SK-N-MC (cell line): ENCODE results near the gene FEM1B.

Experiments
- DNase-seq: peaks from one replicate; pipeline ENCODE4 v3.0.0-alpha.2; 2011; ENCODE audit warnings: low read depth, low spot score
- H3K27ac ChIP-seq: fragments of 200-600 bp; sonication (generic); 2 replicates; pipeline ENCODE4 v1.5.1; 2016; ENCODE audit warnings: mixed run types
- H3K36me3 ChIP-seq: fragments of 200-600 bp; sonication (generic); 2 replicates; pipeline ENCODE4 v1.6.1; 2017; ENCODE audit warnings: antibody characterized with exemption, low read length, mixed read lengths; ENCODE audit not compliant: insufficient read depth
- H3K4me3 ChIP-seq: fragments of 200-600 bp; sonication (generic); 2 replicates; pipeline ENCODE4 v1.5.1; 2016
- H3K9ac ChIP-seq: fragments of 200-600 bp; sonication (generic); 2 replicates; pipeline ENCODE4 v1.8.0; 2017; ENCODE audit warnings: mixed run types, mixed read lengths; ENCODE audit not compliant: insufficient read length
- H3K9me3 ChIP-seq: fragments of 200-600 bp; sonication (generic); 2 replicates; pipeline ENCODE4 v1.6.1; 2017; ENCODE audit warnings: low read depth, mild to moderate bottlenecking, antibody characterized with exemption, low read length, moderate library complexity, mixed read lengths
- EZH2 ChIP-seq: fragments of 200-600 bp; sonication (generic); IDR thresholded peaks from one replicate; pipeline ENCODE4 v1.6.1; 2017; ENCODE audit warnings: antibody characterized with exemption
- FOXP2 ChIP-seq: optimal IDR thresholded peaks from 2 replicates; pipeline ENCODE3; 2011; ENCODE audit warnings: mild to moderate bottlenecking, moderate library complexity; ENCODE audit not compliant: insufficient read depth; ENCODE audit errors: extremely low read length, control extremely low read depth
- POLR2AphosphoS5 ChIP-seq: IDR thresholded peaks from 2 replicates; pipeline ENCODE4 v1.6.1; 2012; ENCODE audit warnings: mild to moderate bottlenecking, low read depth, low read length, borderline replicate concordance

FEM1B gene

GRCh38 chr15:68278595-68279405, 1.3 kb downstream of the FEM1B start:
- Histone ChIP-seq H3K36me3 (peaks cover 20% of the 10 kb centered on the region), H3K9ac (peak overlapping the region; percentile 94), H3K9me3 (no peaks in the 10 kb centered on the region), H3K27ac (peak overlapping the region; percentile 88), H3K4me3 (peak overlapping the region; percentile 95)
- TF ChIP-seq EZH2 (no peak), FOXP2 (no peak), POLR2AphosphoS5 (peak; percentile 33; the same call in 1 of the 2 replicates)
- peak; percentile 51 for DNase-seq

GRCh38 chr15:68279779-68280753, 2.5 kb downstream of the FEM1B start:
- Histone ChIP-seq H3K9ac (peak overlapping the region; percentile 94), H3K9me3 (no peaks in the 10 kb centered on the region), H3K4me3 (peak overlapping the region; percentile 95), H3K36me3 (peaks cover 30% of the 10 kb centered on the region), H3K27ac (no peak overlapping the region)
- no peak for DNase-seq
- TF ChIP-seq POLR2AphosphoS5 (no peak), EZH2 (no peak), FOXP2 (no peak)

- H3K9me3 ChIP-seq: no peaks in the 10 kb centered on the region
- H3K4me3 ChIP-seq: peak overlapping the region; percentile 95
- H3K36me3 ChIP-seq: peaks cover 39% of the 10 kb centered on the region
- DNase-seq: no peak
- no peak overlapping the region for H3K27ac ChIP-seq
- H3K9ac ChIP-seq: peak overlapping the region; percentile 30
- TF ChIP-seq POLR2AphosphoS5: no peak
- TF ChIP-seq EZH2: no peak
- no peak for TF ChIP-seq FOXP2
Observed at GRCh38 chr15:68281008-68281407, 3.5 kb downstream of the FEM1B start.

GRCh38 chr15:68283401-68283800, 5.9 kb downstream of the FEM1B start:
- DNase-seq: no peak
- no peaks in the 10 kb centered on the region for H3K9me3 ChIP-seq
- H3K4me3 ChIP-seq: no peak overlapping the region
- peaks cover 50% of the 10 kb centered on the region for H3K36me3 ChIP-seq
- no peak overlapping the region for H3K27ac ChIP-seq
- H3K9ac ChIP-seq: no peak overlapping the region
- TF ChIP-seq POLR2AphosphoS5 (no peak), FOXP2 (no peak), EZH2 (no peak)

- peaks cover 58% of the 10 kb centered on the region for H3K36me3 ChIP-seq
- DNase-seq: no peak
- no peak overlapping the region for H3K4me3 ChIP-seq
- H3K9ac ChIP-seq: no peak overlapping the region
- no peak for TF ChIP-seq EZH2
- no peak for TF ChIP-seq FOXP2
- TF ChIP-seq POLR2AphosphoS5: no peak
- no peak overlapping the region for H3K27ac ChIP-seq
- no peaks in the 10 kb centered on the region for H3K9me3 ChIP-seq
Observed at GRCh38 chr15:68284616-68285258, 7.2 kb downstream of the FEM1B start.

- peaks cover 58% of the 10 kb centered on the region for H3K36me3 ChIP-seq
- no peak overlapping the region for H3K4me3 ChIP-seq
- no peak overlapping the region for H3K27ac ChIP-seq
- no peak overlapping the region for H3K9ac ChIP-seq
- H3K9me3 ChIP-seq: no peaks in the 10 kb centered on the region
- no peak for DNase-seq
- TF ChIP-seq EZH2 (no peak), POLR2AphosphoS5 (no peak), FOXP2 (no peak)
Observed at GRCh38 chr15:68285259-68285980, 7.9 kb downstream of the FEM1B start.

GRCh38 chr15:68286256-68286655, 8.7 kb downstream of the FEM1B start:
- H3K36me3 ChIP-seq: peaks cover 63% of the 10 kb centered on the region
- no peak overlapping the region for H3K4me3 ChIP-seq
- H3K27ac ChIP-seq: no peak overlapping the region
- H3K9me3 ChIP-seq: no peaks in the 10 kb centered on the region
- no peak overlapping the region for H3K9ac ChIP-seq
- no peak for TF ChIP-seq FOXP2
- DNase-seq: no peak

- no peak for TF ChIP-seq POLR2AphosphoS5
- TF ChIP-seq FOXP2: no peak
- no peak for TF ChIP-seq EZH2
- H3K36me3 ChIP-seq: peaks cover 77% of the 10 kb centered on the region
- H3K9ac ChIP-seq: no peak overlapping the region
- no peak for DNase-seq
- no peak overlapping the region for H3K4me3 ChIP-seq
- no peaks in the 10 kb centered on the region for H3K9me3 ChIP-seq
- H3K27ac ChIP-seq: no peak overlapping the region
Observed at GRCh38 chr15:68289057-68289456, 11.5 kb downstream of the FEM1B start.
